Skeletal muscle tissue (tissue), 4 donors: Measurements from ENCODE around the gene PEX14. TPM values are rescaled to one million over a fixed set of nuclear protein-coding genes. Genes with fewer than 3 reads are reported as not detected.

ENCODE experiments used
- H3K27ac ChIP-seq: one replicate; pipeline ENCODE4 v1.7.0; 2013; ENCODE audit warnings: mild to moderate bottlenecking, low read depth, low read length, inconsistent platforms
- H3K27me3 ChIP-seq, 3 donors: one replicate each; pipeline ENCODE4 v1.7.0; 2013; ENCODE audit warnings: low read length in 3 of 3; ENCODE audit not compliant: control insufficient read depth in 3 of 3, insufficient read depth in 3 of 3
- H3K36me3 ChIP-seq, 3 donors: one replicate each; pipeline ENCODE4 v1.7.0; 2013; ENCODE audit warnings: low read length in 3 of 3; ENCODE audit not compliant: control insufficient read depth in 3 of 3, insufficient read depth in 3 of 3
- H3K4me1 ChIP-seq, 3 donors: one replicate each; pipeline ENCODE4 v1.7.0; 2013; ENCODE audit warnings: low read length in 3 of 3, mild to moderate bottlenecking in 3 of 3; ENCODE audit not compliant: control insufficient read depth in 3 of 3, insufficient read depth in 3 of 3
- H3K4me3 ChIP-seq, 3 donors: one replicate each; pipeline ENCODE4 v1.7.0; 2013; ENCODE audit warnings: low read length in 3 of 3
- H3K9ac ChIP-seq, 3 donors: one replicate each; pipeline ENCODE4 v1.7.0; 2013; ENCODE audit warnings: low read length in 3 of 3, mild to moderate bottlenecking in 3 of 3, moderate library complexity in 2 of 3, low read depth in 1 of 3
- H3K9me3 ChIP-seq, 3 donors: one replicate each; pipeline ENCODE4 v1.7.0; 2013; ENCODE audit warnings: low read length in 3 of 3; ENCODE audit not compliant: control insufficient read depth in 3 of 3
- total RNA-seq: library from RNA; depleted of rRNA; stranded (reverse); fragments of >200 nt; gene quantifications from one replicate; pipeline ENCODE4 v1.2.3, GENCODE V29; 2014
- donor health status: Osteomylitis.

Gene PEX14
- total RNA-seq, 1 donor from 2014 or later: 7.3 TPM

DNA sequence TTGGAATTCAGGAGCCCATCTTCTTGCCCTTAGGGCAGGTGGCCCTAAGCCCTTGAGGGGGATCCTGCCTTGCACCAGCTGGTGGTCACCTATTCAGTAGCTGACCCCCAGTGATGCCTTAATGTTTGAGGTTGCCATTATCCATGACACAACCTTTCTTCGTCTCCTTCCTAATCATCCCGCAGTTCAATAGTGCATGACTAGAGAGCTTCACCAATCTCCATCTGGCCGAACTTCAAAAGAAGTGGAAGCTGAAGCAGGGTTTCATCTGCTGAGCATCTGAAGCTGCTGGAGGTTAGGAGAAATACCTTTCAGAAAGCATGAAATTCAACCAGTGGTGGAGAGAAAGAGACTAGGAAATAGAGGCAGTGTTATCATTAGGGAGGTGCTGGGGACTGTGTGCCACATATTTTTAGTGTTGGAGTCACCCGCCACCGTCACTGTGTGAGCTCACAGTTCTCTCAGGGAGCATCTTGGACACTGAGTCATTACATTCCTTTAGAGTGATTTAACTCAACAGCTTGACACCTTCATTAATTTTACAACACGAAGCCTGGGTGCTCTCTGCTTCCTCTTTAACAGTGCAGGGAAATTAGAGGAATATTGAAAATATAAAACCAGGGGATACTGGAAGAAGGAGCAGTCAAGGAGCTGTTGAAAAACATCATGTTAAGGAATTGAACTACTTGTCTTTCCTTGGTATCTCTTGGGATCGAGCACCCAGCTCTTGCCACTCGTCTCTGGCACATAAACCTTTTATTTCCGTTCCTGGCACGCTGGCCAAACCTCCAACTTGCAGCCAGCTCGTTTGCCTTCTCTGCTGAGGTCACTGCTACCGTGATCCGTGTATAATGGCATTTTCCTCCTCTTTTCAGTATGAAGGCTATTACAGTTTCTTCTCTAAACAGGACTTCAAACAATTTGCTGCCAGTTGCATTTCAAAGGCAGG, 53.6 kb downstream of the PEX14 start:
- Histone ChIP-seq H3K27me3 (no peaks in the 10 kb centered on the region), H3K9ac (peak overlapping the region in 1 of 3 donors; percentile 4), H3K27ac (peak overlapping the region; percentile 63), H3K36me3 (no peaks in the 10 kb centered on the region), H3K4me1 (peaks cover 15 to 27% (median 17%) of the 10 kb centered on the region in 3 donors), H3K4me3 (no peak overlapping the region), H3K9me3 (no peaks in the 10 kb centered on the region)

DNA sequence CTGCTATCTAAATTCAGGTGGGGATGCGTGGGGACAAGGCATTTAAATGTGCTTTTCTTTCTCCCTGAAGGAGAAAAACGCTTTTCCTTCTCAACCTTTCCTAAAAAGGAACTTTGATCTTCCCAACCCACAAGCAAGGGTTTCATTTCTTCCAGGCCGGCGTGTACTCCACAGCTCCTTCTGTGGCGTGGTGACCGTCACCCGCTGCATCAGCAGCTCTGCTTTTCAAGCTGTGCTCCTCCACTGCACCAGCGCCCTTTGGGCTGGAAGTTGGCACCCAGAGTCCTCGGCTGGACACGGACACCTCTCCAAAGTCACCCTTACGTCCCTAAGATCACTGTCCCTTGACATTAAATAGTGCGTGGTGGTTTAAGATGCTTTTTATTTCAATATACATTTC, 54.3 kb downstream of the PEX14 start:
- no peaks in the 10 kb centered on the region for H3K36me3 ChIP-seq
- H3K9me3 ChIP-seq: no peaks in the 10 kb centered on the region
- peak overlapping the region in 1 of 3 donors; percentile 11 for H3K4me3 ChIP-seq
- peak overlapping the region in 1 of 3 donors; percentile 4 for H3K9ac ChIP-seq
- no peaks in the 10 kb centered on the region for H3K27me3 ChIP-seq
- peak overlapping the region; percentile 63 for H3K27ac ChIP-seq
- peaks cover 15 to 27% (median 17%) of the 10 kb centered on the region in 3 donors for H3K4me1 ChIP-seq

DNA sequence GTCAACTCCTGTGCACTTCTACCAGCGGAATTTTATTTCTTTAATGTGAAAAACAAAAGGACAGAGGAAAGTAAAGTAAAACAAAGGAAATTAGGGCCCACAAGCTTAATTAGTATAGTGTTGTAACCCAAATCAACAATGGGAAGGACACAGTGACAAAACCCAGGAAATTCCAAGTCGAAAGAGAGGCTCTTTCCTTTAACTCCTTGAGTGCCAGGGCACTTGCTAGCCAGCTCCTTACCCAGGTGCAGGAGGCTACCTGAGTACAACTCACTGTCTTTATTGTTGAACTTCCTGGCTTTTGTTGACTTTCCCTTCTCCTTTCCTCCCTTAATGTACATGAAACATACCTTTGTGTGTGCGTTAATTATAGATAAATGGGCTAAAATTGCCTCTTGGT, 55.0 kb downstream of the PEX14 start:
- Histone ChIP-seq H3K27me3 (no peaks in the 10 kb centered on the region), H3K4me1 (peaks cover 15 to 27% (median 17%) of the 10 kb centered on the region in 3 donors), H3K9me3 (no peaks in the 10 kb centered on the region), H3K36me3 (no peaks in the 10 kb centered on the region), H3K9ac (no peak overlapping the region), H3K4me3 (no peak overlapping the region), H3K27ac (no peak overlapping the region)

- Histone ChIP-seq H3K27ac (no peak overlapping the region), H3K9me3 (no peaks in the 10 kb centered on the region), H3K27me3 (no peaks in the 10 kb centered on the region), H3K4me1 (peaks cover 15 to 27% (median 17%) of the 10 kb centered on the region in 3 donors), H3K36me3 (no peaks in the 10 kb centered on the region), H3K9ac (no peak overlapping the region), H3K4me3 (no peak overlapping the region)
These were observed 55.6 kb downstream of the PEX14 start for GRCh38 chr1:10530281-10530740.

DNA sequence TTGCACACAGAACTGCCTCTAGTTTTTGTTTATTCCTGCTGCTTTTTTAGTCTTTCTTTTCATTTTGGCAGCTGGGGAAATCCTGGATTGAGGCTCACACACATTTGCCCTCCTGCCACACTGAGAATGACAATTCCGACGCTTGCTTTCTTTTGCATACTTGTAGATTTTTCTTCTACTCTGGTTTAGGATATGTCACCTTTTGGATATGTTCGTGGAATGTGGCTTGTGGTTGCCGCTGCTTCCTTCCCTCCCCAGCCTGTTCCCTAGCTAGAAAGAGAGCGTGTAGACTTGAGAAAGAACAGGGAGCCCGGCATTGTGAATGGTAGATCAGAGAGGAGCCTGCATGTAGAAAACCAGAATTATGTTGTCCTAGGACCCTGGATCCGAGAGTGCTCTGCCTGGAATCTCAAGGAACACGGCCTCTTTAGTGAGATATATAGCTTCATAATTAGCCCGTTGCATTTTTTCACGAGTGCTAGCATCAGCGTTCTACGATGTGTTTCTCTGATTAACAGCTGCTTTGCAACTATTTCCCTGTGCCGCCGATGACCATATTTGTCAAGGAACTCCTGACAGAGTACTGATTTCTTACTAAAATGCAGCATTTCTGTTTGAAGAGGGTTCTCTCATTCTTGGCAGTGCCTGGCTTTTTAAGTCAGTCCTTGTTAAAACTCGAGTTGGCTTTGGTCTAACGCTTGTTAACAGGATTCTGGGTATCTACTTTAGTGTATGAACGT, 56.2 kb downstream of the PEX14 start:
- no peaks in the 10 kb centered on the region for H3K36me3 ChIP-seq
- no peaks in the 10 kb centered on the region for H3K27me3 ChIP-seq
- H3K9me3 ChIP-seq: no peaks in the 10 kb centered on the region
- H3K27ac ChIP-seq: no peak overlapping the region
- H3K9ac ChIP-seq: no peak overlapping the region
- H3K4me1 ChIP-seq: peaks cover 15 to 27% (median 17%) of the 10 kb centered on the region in 3 donors
- no peak overlapping the region for H3K4me3 ChIP-seq

- H3K4me3 ChIP-seq: no peak overlapping the region
- H3K27me3 ChIP-seq: no peaks in the 10 kb centered on the region
- H3K9me3 ChIP-seq: no peaks in the 10 kb centered on the region
- peaks cover 16 to 27% (median 19%) of the 10 kb centered on the region in 3 donors for H3K4me1 ChIP-seq
- peaks cover 0 to 5% (median 4%) of the 10 kb centered on the region in 3 donors for H3K36me3 ChIP-seq
- no peak overlapping the region for H3K9ac ChIP-seq
- H3K27ac ChIP-seq: no peak overlapping the region
These were observed 57.6 kb downstream of the PEX14 start for GRCh38 chr1:10532362-10532761.

GRCh38 chr1:10534519-10534918, 59.8 kb downstream of the PEX14 start:
- peaks cover 20 to 28% (median 22%) of the 10 kb centered on the region in 3 donors for H3K4me1 ChIP-seq
- H3K9ac ChIP-seq: no peak overlapping the region
- no peaks in the 10 kb centered on the region for H3K27me3 ChIP-seq
- H3K27ac ChIP-seq: no peak overlapping the region
- H3K9me3 ChIP-seq: no peaks in the 10 kb centered on the region
- peaks cover 0 to 5% (median 4%) of the 10 kb centered on the region in 3 donors for H3K36me3 ChIP-seq
- H3K4me3 ChIP-seq: no peak overlapping the region

- no peaks in the 10 kb centered on the region for H3K27me3 ChIP-seq
- H3K4me3 ChIP-seq: no peak overlapping the region
- no peak overlapping the region for H3K9ac ChIP-seq
- no peak overlapping the region for H3K27ac ChIP-seq
- H3K36me3 ChIP-seq: peaks cover 2 to 6% (median 5%) of the 10 kb centered on the region in 3 donors
- H3K4me1 ChIP-seq: peaks cover 28 to 38% (median 31%) of the 10 kb centered on the region in 3 donors
- no peaks in the 10 kb centered on the region for H3K9me3 ChIP-seq
These were observed 61.5 kb downstream of the PEX14 start for GRCh38 chr1:10536133-10536770.

DNA sequence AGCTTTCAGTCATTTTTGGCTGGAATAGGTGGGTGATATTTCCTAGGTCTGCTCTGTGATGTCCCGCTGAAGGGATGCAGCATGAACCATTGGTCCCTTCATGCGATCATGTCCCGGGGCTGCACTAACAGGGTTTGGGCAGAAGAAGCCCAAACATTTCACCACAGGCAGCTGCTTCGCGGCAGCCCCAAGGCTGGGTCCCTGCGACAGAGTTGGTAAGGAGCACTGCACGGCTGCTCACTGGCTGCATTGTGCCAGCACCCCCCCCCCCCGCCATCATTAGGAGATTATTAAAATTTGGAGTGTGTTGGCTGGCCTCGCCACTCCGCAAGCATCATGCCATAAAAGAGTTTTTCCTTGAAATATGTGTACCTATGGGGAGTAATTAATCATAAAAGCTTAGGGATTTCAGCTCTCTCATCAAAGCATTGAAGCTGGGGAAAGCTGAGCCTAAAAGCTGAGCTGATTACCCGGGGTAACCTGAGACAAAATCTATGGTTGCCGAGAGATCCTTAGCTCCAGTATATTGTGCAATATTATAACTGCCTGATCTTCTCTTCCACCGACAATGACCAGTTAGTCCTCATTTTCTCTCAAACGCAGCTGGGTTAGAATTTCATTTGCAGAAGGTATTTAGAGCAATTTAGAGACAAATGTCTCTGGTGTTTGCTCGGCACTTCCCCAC, 62.5 kb downstream of the PEX14 start:
- Histone ChIP-seq H3K36me3 (peaks cover 5 to 7% (median 7%) of the 10 kb centered on the region in 3 donors), H3K27ac (no peak overlapping the region), H3K27me3 (no peaks in the 10 kb centered on the region), H3K9me3 (no peaks in the 10 kb centered on the region), H3K4me3 (no peak overlapping the region), H3K4me1 (peaks cover 28 to 34% (median 31%) of the 10 kb centered on the region in 3 donors), H3K9ac (no peak overlapping the region)
